ENCODE data around the gene TIPIN.
"Not testable (repeated sequence)": the region's sequence is repeated elsewhere in the genome, so short reads cannot be mapped to it uniquely, and the experiment has no call there.

The TIPIN gene

DNA sequence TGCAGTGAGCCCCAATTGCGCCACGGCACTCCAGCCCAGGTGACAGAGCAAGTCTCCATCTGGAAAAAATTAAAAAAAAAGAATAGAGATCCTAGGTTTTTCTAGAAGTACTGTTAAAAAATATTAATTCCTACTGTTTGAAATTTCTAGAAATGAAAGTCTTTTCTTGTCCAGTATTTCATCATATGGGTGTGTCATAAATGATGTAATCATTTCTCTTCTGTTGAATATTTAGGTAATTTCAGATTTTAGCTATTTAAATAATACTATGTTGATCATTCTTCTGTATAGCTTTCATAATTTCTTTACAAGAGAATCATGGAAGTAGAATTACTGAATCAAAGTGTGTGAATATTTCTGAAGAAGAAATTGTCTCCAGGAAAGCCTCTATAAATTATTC lies 24.9 kb upstream of the TIPIN start:
- not testable (repeated sequence) for DNase-seq

DNA sequence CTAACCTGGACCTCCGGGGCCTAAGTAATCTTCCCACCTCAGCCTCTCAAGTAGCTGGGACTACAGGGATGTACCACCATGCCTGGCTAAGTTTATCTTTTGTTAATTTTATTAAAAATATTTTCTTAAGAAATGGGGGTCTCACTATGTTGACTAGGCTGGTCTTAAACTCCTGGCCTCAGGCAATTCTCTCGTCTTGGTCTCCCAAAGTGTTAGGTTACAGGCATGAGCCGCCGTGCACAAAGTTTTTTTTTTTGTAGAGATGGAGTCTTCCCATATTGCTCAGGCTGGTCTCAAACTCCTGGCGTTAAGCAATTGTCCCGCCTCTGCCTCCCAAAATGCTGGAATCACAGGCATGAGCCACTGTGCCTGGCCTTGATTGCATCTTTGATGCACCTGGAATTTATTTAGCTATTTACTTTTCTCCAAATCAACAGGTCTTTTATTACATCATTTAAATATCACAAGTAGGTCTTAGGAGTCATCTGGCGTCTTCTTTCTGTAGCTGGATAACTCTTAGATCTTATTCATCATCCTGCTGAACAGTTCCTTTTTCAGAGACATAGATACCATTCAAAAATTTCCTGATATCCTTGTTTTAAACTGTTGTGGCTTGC lies 22.4 kb upstream of the TIPIN start:
- DNase-seq, result no peak

DNA sequence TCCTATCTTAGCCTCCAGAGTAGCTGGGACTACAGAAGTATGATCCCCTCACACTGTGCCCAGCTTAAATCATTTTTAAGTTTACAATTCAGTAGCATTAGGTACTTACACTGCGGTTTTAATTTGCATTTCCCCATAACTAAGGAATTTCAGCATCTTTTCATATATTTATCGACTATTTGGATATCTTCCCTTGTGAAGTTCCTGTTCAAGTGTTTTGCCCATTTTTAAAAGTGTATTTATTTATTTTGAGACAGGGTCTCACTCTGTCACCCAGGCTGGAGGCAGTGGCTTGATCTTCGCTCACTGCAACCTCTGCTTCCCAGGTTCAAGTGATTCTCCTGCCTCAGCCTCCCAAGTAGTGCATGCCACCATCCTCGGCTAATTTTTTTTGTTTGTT lies 17.7 kb upstream of the TIPIN start:
- no peak for DNase-seq

DNA sequence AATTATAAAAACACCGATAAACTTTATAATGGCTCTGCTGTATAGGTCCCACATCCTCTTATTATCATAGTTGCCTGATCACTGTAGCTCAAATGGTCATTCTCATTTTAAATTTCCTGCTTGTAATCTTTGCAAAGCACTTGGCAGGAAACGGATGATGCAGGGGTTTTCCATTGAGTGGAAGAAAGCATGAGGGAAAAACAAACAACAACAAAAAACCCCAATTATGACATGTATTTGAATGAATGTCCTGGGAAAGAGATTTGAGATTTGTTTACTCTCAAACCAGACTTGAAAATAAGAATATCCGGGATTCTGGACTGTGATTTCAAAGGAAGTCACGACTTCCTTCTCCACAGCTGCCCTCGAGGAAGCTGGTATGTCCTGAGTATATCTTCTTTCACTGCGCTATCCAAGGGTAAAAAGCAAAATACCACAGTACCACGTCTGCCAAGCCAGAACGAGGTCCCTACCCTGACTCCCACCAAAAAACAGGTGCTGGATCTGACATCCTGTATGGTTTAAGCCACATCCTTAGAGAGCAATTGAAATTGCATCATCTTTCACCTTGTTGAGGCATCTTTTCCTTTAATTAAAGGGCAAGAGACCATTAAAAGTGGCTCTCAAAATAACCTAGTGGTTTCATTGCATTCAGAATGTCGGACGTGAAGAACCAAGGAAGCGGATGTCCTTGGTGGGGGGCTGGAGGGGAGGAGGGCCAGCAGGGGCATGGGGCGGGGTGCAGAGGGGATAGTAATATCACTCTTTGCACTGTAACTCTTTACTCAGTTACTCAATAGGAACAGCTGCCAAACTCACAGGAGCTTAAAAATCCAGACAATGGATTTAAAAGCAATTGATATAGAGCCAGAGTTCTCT lies 13.5 kb upstream of the TIPIN start:
- peak in 1 of 2 donors; percentile 24 for DNase-seq

DNA sequence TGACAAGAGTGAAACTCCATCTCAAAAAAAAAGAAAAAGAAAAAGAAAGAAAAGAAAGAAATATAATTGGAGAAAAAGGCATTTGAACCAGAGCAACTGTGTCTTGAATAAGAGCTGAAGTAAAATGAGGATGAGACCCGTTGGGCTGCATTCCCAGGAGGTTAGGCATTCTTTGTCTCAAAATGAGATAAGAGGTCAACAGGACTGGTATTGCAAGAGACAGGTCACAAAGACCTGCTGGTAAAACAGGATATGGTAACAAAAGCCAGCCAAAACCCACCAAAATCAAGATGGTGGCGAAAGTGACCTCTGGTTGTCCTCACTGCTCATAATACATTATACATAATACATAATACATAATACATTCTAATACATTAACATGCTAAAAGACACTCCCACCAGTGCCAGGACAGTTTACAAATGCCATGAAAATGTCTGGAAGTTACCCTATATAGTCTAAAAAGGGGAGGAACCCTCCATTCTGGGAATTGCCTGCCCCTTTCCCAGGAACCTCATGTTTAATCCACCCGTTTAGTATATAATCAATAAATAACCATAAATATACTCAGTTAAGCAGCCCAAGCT lies 8.6 kb upstream of the TIPIN start:
- no peak for DNase-seq

DNA sequence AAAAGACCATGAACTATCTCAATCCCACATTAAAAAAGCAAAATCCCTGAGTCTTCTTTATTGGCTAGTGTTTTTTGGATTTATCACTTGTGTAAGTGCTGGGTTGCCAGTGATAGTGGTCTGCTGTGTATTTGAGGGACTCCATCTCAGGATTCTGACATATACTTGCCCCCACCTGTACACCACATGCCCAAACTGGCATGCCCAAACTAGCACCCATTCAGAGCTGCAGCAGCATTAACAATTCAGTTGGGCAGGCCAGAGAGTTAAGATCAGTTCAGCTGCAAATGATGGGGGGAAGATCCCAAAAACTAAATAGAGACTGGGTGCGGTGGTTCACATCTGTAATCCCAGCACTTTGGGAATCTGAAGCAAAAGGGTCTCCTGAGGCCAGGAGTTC lies 6.3 kb upstream of the TIPIN start:
- no peak for DNase-seq

DNA sequence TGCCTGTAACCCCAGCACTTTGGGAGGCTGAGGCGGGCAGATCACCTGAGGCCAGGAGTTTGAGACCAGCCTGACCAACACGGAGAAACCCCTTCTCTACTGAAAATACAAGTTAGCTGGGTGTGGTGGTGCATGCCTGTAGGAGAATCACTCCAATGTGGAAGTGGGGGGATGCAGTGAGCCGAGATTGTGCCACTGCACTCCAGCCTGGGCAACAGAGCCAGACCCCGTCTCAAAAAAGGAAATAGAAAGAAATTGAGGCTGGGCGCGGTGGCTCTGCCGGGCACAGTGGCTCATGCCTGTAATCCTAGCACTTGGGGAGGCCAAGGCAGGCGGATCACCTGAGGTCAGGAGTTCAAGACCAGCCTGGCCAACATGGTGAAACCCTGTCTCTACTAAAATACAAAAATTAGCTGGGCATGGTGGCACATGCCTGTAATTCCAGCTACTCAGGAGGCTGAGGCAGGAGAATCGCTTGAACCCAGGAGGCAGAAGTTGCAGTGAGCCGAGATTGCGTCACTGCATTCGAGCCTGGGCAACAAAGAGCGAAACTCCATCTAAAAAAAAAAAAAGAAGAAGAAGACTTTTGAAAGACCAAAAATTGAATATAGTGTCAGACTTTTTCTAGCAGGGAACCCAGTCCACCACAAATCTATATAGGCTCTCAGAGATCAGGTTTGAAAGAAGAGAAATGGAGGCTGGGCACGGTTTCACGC lies 5.4 kb upstream of the TIPIN start:
- not testable (repeated sequence) for DNase-seq

DNA sequence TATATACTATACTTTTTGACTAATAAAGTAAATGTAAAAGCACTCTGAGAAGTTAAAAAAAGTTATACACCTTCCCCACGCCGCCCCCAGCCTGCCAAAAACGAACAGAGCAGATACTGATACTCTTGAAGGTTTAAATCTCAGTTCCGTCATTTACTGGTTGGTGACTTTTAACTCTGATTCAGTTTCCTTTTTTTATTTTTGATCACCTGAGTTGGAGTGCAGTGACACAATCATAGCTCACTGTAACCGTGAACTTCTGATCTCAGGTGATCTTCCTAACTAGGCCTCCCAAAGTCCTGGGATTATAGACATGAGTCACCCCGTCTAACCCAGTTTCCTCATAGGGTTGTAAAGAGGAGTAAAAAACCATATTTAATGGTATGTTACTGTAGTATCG lies 3.3 kb upstream of the TIPIN start:
- DNase-seq, result no peak

DNA sequence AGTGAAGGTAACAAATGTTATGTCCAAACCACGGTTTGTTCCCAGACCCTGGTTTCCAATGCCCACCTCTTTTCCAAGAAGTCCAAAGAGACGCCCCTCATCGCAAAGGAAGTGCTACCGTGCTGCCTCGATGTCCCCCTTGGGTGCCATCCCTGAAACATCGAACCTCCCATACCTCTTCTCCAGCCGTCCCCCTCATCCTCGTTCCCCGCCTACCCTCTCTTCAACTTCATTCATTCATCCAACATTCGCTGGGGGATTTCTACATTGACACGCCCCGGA lies 467 bp downstream of the TIPIN start:
- DNase-seq, result no peak

DNA sequence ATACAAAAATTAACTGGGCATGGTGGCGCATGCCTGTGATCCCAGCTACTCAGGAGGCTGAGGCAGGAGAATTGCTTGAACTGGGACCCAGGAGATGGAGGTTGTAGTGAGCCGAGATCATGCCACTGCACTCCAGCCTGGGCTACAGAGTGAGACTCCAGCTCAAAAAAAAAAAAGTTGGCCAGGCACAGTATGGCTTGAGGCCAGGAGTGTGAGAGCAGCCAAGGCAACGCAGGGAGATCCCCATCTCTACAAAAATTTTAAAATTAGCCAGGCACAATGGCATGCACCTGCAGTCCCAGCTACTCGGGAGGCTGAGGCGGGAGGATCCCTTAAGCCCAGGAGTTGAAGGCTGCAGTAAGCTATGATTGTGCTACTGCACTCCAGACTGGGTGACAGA lies 8.0 kb downstream of the TIPIN start:
- DNase-seq, result not testable (repeated sequence)

DNA sequence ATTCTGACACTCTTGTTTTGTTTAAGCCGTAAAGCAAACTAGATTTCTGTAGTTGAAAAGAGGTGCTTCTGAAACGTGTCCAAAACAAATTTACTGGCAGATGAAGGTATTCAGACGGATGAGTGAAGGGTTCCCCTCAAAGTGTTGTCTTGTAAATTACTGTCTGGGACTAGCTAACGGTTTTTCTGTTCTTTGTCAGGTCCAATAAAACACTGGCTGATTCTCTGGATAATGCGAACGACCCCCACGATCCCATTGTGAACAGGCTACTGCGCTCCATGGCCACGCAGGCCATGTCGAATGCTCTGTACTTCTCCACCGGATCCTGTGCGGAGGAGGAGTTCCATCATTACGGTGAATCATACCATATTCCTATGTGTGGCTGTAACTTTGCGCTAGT lies 27.7 kb downstream of the TIPIN start:
- no peak for DNase-seq

DNA sequence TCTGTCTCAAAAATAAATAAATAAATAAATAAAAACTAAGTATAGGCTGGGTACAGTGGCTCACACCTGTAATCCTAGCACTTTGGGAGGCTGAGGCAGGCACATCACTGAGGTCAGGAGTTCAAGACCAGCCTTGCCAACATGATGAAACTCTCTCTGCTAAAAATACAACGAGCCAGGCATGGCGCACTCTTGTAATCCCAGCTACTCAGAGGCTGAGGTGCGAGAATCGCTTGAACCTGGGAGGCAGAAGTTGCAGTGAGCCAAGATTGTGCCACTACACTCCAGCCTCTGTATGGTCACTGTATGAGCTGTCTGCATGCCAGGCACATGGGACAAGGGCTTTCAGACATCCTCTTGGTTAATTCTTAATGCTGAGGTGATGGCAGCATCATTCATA lies 28.7 kb downstream of the TIPIN start:
- DNase-seq, result no peak

DNA sequence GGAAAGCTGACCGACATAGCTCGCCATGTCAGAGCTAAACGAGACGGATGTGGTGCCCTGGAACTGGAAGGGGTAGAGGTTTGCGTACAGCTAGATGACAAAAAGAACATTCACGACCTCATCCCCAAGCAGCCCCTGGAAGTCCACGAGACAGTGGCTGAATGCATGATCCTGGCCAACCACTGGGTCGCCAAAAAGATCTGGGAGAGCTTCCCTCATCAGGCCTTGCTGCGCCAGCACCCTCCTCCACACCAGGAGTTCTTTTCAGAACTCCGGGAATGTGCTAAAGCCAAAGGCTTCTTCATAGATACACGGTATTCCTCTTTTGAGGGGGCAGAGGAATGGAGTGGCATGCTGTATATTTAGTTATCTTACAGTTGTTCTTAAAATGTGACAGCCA lies 30.4 kb downstream of the TIPIN start:
- no peak for DNase-seq

DNA sequence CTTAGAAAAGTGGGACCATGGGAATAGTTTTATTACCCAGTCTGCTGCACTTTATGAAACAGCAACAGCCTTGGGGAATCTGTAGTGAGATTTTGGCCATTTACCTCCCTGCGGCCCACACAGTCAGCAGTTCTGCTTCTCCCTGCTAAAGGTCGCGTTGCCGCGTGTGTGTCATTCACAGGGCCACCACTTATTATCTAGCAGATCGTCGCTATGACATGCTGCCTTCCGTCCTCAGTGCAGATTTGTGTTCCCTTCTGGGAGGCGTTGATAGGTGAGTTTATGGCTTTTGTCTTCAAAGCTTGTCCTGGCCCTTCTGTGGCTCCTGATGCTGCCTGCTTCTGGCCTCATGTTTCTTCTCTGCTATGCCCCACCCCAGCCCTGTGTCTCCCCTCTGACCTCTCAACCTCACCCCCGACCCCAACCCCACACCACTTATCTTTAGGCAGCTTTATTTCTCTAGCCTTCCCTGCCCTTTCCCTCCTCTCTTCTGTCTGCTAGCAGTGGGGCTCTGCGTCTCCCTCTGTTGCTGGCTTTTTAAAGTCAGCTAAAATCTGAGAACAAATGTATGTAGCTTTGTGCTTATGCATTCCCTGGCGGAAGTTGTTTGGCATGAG lies 33.1 kb downstream of the TIPIN start:
- no peak for DNase-seq

DNA sequence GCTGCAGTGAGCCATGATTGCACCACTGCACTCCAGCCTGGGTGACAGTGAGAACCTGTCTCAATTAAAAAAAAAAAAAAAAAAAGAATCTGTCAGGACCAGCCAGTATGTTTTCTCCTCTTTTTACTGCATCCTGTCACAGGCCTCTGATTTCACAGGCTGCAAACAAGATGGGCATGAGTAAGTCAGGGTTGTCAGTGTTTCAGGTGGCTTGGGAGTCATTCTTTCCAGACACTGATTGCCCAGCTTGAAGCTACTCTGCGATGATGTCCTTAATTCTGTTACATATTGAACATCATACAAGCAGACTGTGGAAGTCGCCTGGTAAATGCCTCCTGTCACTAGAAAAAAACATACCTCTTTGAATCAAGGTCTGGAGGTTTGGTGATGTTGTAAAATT lies 44.3 kb downstream of the TIPIN start:
- no peak for DNase-seq

DNA sequence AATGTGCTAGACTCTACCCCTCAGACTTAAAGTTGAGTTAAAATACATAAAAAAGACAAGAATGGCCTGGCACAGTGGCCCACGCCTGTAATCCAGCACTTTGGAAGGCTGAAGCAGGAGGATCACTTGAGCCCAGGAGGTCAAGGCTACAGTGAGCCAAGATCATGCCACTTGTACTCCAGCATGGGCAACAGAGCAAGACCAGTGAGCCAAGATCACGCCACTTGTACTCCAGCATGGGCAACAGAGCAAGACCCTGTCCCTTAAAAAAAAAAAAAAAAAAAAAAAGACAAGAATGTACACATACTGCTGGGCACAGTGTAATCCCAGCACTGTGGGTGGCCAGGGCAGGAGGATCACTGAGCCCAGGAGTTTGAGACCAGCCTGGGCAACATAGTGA lies 45.7 kb downstream of the TIPIN start:
- DNase-seq, result no peak

DNA sequence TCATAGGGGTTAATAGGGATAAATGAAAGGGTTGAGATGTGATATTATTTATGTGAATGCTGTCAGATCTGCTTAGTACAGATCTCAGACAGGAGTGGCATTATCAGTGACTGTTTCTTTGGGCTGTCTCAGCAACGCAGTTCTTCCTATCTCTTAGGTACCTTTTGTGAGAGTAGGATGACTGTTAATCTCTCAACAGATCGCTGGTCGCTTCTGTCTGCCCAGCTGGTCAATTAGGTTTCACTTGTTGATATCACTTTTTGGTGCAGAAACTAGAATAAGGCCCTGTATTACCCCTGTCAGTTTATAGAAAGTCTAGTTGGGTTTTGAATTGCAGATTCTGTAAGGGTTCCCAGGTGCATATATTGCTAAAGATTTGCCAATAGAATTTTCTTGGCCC lies 46.7 kb downstream of the TIPIN start:
- no peak for DNase-seq

DNA sequence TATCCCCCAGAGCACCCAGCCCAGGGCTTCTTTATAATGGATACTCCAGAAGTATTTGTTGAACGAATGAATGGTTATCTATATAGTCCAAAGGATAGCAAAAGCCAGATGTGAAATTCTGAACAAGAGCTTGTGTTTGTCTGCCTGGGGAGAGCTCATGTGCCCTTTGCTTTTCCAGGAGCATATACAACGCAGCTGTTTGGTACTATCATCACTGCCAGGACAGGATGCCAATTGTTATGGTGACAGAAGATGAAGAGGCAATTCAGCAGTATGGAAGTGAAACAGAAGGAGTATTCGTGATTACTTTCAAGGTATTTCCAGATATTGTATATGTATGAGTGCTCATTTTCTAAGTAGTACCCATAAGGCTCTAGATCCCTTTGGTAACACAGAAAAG lies 48.0 kb downstream of the TIPIN start:
- DNase-seq, result no peak

DNA sequence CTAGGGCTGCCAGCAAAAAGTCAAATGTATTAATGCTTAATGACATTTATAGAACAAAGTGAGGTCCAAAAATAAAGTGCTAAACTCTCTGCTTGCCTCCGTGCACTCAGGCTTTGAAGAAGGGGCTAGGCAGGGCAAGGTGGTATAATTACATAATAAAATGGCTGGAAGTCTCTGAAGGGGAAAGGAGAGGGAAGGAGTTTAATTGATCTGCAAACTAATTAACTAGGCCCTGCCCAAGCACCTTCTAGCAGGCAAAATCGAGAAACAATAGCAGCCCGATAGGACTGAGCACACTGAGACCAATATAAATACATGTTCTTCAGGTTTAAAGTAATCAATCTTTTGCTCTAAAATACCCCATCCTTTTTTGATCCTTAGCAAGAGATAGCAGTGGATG lies 50.1 kb downstream of the TIPIN start:
- no peak for DNase-seq

DNA sequence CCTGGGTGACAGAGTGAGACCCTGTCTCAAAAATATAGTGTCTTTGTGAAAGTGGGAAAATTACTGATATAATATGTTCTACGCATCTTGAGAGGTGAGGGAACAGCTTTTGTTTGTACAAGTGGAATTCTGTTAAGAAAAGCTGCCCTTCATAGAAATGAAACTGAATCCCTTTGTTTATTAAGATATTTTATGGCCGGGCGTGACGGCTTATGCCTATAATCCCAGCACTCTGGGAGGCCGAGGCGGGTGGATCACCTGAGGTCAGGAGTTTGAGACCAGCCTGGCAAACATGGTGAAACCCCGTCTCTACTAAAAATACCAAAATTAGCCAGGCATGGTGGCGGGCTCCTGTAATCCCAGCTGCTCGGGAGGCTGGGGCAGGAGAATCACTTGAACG lies 52.1 kb downstream of the TIPIN start:
- not testable (repeated sequence) for DNase-seq

DNA sequence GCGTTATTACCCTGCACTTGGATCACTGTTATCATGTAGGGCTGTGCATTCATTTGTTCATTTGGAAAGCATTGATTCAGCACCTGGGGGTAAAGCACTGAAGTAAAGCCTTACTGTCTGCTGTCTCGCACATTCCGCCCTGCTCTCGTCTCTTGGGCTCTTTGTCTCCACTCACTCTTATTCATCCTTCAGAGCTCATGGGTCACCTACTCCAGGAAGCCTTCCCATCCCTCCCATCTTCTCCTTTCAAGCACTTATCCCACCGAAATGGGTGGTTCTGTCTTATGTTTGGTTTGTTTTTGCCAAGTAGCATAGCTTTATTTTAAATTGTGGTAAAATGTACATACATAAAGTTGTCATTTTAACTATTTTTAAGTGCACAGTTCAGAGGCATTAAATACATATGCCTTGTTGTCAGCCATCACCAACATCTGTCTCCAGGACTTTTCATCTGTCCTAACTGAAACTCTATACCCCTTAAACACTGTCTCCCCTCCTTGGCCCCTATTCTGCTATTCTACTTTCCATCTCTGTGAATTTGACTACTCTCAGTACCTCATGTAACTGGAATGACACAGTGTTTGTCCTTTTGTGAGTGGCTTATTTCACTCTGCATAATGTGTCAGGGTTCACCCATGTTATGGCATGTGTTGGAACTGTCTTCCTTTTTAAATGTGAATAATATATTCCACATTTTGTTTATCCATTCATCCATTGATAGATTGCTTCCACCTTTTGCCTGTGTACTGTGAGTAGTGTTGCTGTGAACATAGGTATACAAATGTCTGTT lies 53.8 kb downstream of the TIPIN start:
- no peak for DNase-seq

DNA sequence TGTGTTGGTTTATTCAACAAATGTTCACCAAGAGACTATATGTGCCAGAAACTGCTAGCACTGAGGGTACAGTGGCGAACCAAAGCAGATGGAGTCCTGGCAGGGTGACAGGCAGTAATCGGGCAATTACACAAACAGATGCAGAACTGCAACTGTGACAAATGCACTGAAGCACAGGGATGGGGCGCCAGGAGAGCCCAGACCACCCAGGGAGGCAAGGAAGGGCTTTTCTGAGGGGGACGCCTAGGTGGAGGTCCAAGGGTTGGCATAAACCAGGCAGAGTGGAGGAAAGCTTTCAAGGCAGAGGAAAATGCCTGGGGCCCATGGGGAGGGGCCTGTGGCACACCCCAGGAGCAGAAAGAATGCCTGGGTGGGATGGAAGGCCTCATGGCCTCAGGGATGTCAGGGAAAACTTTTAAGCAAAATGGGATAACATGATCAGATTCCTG lies 57.7 kb downstream of the TIPIN start:
- DNase-seq, result no peak

DNA sequence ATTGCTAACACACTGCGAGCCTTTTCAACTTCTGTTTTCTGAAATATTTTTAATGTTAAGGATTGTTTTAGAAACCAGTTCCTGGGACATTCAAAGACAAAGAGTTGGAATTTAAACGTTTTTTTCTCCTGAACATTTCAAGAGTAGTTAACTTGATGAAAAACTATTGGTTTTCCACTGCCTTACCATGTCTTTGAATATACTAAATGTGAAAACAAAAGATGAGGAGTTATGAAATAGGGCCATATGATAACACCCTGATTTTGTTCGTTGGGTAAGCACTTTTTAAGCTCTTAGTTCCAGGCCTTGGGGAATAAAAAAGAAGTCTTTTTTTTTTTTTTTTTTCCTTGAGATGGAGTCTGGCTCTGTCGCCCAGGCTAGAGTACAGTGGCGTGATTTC lies 60.3 kb downstream of the TIPIN start:
- no peak for DNase-seq

Data from stimulated activated CD4-positive, alpha-beta T cell treated with anti-CD3 and anti-CD28 coated beads, Interleukin-2, amount 100 ng/mL, for 24 hours (primary cell).